ENCODE results near the gene CCDC149.

The CCDC149 gene

GRCh38 chr4:24849351-24849750, 63.5 kb downstream of the CCDC149 start:
- TF ChIP-seq, protein P1, sequence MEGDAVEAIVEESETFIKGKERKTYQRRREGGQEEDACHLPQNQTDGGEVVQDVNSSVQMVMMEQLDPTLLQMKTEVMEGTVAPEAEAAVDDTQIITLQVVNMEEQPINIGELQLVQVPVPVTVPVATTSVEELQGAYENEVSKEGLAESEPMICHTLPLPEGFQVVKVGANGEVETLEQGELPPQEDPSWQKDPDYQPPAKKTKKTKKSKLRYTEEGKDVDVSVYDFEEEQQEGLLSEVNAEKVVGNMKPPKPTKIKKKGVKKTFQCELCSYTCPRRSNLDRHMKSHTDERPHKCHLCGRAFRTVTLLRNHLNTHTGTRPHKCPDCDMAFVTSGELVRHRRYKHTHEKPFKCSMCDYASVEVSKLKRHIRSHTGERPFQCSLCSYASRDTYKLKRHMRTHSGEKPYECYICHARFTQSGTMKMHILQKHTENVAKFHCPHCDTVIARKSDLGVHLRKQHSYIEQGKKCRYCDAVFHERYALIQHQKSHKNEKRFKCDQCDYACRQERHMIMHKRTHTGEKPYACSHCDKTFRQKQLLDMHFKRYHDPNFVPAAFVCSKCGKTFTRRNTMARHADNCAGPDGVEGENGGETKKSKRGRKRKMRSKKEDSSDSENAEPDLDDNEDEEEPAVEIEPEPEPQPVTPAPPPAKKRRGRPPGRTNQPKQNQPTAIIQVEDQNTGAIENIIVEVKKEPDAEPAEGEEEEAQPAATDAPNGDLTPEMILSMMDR (IDR thresholded peaks at IDR 0.05; ENCODE audit: low read depth, low read length, missing control alignments): no peak
- H3K27ac ChIP-seq: no peak overlapping the region
- no peaks in the 10 kb centered on the region for H3K36me3 ChIP-seq (replicated peaks)
- in situ Hi-C loops (cut with HindIII; ENCODE audit: low pct_ligation_motif_present, low sequenced_read_pairs): no loop called here
- no peak for DNase-seq
- H3K4me3 ChIP-seq (ENCODE audit: low read depth, low read length): no peak overlapping the region
- H3K27me3 ChIP-seq (replicated peaks): no peaks in the 10 kb centered on the region

- H3K27ac ChIP-seq: no peak overlapping the region
- no peaks in the 10 kb centered on the region for H3K27me3 ChIP-seq (replicated peaks)
- H3K36me3 ChIP-seq (replicated peaks): no peaks in the 10 kb centered on the region
- in situ Hi-C loops (cut with HindIII; ENCODE audit: low pct_ligation_motif_present, low sequenced_read_pairs): no loop called here
- TF ChIP-seq, protein P1 (IDR thresholded peaks at IDR 0.05; ENCODE audit: low read depth, low read length, missing control alignments): no peak
- no peak for DNase-seq
- no peak overlapping the region for H3K4me3 ChIP-seq (ENCODE audit: low read depth, low read length)
Measured at GRCh38 chr4:24846716-24847115, 66.1 kb downstream of the CCDC149 start.

DNA sequence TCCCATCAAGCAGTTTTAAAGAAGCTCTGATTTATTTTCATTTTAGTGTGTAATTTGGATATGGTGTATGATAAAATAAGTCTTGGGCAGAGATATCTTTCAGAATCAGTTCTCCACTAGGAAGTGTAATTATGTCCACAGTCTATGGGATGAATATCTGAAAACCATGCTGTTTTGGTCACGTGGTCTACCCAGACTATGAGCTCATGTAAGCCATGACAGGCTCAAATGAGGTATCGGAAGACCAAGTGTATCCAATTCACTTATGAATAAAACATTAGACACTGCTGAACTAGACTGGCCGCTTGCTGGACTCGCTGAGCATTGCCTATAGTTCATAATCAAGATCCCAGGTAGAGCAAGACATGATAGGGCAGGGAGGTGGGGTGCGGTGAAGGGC, 66.9 kb downstream of the CCDC149 start:
- in situ Hi-C loops (cut with HindIII; ENCODE audit: low pct_ligation_motif_present, low sequenced_read_pairs): no loop called here
- TF ChIP-seq, protein P1 (IDR thresholded peaks at IDR 0.05; ENCODE audit: low read depth, low read length, missing control alignments): no peak
- Histone ChIP-seq H3K27me3 (replicated peaks) (no peaks in the 10 kb centered on the region), H3K36me3 (replicated peaks) (no peaks in the 10 kb centered on the region), H3K4me3 (ENCODE audit: low read depth, low read length) (no peak overlapping the region), H3K27ac (no peak overlapping the region)
- no peak for DNase-seq

DNA sequence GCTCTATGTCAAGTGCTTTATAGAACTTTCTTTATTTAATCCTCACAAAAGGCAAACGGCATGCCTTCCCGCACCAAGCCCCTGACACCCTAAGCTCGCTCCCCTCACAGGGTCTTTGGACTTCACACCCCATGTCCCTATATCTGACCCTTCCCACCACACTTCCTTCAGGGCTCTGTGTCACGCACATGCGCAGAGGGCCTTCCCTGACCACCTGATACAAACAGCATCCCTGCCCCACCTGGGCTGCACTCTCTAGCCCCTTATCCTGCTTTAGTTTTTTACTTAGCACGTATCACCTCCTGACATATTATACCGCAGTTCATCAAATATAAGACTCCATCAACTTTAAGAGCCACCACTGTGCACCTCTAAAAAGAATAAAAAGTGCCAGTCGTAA, 67.7 kb downstream of the CCDC149 start:
- DNase-seq: no peak
- TF ChIP-seq, protein P1 (IDR thresholded peaks at IDR 0.05; ENCODE audit: low read depth, low read length, missing control alignments): no peak
- Histone ChIP-seq H3K36me3 (replicated peaks) (no peaks in the 10 kb centered on the region), H3K27me3 (replicated peaks) (no peaks in the 10 kb centered on the region), H3K27ac (no peak overlapping the region), H3K4me3 (ENCODE audit: low read depth, low read length) (no peak overlapping the region)
- in situ Hi-C loops (cut with HindIII; ENCODE audit: low pct_ligation_motif_present, low sequenced_read_pairs): no loop called here

DNA sequence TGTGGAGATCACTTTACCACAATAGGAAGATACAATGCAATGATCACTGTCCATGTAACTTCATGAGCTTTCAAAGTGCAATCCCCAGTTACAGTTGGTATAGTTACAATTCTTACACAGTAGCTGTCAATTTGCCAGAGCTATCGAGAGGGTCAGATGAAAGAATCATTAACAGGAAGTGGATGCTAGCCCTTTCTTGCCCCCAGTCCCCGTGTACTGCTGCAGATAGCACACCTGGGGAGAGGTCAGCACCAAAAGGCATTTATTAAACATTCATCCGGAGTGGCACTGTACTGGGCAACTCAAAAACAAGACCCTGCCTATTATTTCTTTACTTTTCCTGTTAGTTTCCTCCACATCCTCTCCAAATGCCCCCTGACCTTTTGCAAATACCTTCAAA, 69.7 kb downstream of the CCDC149 start:
- no peak overlapping the region for H3K4me3 ChIP-seq (ENCODE audit: low read depth, low read length)
- in situ Hi-C loops (cut with HindIII; ENCODE audit: low pct_ligation_motif_present, low sequenced_read_pairs): no loop called here

DNA sequence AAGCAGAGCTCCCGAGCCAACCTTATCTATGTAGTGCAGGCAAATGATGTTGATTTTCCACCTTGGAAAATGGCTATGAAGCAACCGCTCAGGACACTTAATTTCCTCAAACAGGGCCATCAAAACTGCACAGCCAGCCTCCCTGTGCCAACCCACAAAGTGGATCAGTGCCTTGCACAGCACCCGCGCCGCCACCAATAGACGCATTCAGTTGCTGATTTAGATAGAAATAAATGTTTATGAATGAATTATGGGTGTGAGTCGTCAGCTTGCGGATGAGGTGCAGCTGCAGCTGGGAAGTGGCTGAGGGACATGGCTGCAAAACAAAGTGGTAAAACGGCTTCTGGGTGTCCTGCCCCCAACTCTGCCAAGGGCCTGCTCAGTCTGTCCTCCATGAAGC, 70.5 kb downstream of the CCDC149 start:
- Histone ChIP-seq H3K4me3 (ENCODE audit: low read depth, low read length) (no peak overlapping the region), H3K36me3 (replicated peaks) (no peaks in the 10 kb centered on the region), H3K27me3 (replicated peaks) (no peaks in the 10 kb centered on the region), H3K27ac (no peak overlapping the region)
- TF ChIP-seq, protein P1 (IDR thresholded peaks at IDR 0.05; ENCODE audit: low read depth, low read length, missing control alignments): no peak
- in situ Hi-C loops (cut with HindIII; ENCODE audit: low pct_ligation_motif_present, low sequenced_read_pairs): no loop called here
- DNase-seq: no peak

More for the DNA sequence above, 69.7 kb downstream of the CCDC149 start:
- H3K36me3 ChIP-seq (replicated peaks): no peaks in the 10 kb centered on the region
- TF ChIP-seq, protein P1 (IDR thresholded peaks at IDR 0.05; ENCODE audit: low read depth, low read length, missing control alignments): no peak
- H3K27ac ChIP-seq: no peak overlapping the region
- no peaks in the 10 kb centered on the region for H3K27me3 ChIP-seq (replicated peaks)
- DNase-seq: no peak

All from brain microvascular endothelial cell (primary cell).